Smooth muscle cell of the brain vasculature (primary cell): Measurements from ENCODE around the gene NUP210.

Experiments used
- DNase-seq: peaks from one replicate; pipeline ENCODE4 v3.0.0-alpha.2; 2012; ENCODE audit warnings: low read depth, low spot score

Gene NUP210

DNA sequence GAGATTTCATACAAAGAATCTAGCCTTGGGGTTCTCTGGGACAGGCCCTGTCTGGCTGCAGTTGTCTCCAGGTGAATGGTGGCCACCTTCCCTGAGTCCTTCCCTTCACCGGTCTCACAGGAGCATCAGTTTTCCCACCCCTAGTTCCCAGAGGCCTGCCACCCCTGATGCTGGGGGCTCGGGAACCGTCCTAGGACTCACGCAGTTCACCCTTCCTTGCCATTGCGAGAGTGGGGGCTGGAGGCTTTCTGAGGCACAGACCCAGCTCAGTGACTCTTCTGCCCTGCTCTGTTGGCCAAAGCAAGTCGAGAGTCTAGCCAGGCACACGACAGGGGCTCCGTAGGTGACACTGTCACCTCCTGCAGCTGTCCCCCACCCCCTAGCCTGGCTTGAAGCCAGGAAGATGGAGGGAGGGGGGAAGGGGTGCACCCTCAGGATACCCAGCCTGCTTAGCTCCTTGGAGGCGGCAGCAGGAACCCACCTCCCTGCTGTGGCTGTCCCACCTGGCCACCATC lies 130.3 kb downstream of the NUP210 start:
- no peak for DNase-seq

DNA sequence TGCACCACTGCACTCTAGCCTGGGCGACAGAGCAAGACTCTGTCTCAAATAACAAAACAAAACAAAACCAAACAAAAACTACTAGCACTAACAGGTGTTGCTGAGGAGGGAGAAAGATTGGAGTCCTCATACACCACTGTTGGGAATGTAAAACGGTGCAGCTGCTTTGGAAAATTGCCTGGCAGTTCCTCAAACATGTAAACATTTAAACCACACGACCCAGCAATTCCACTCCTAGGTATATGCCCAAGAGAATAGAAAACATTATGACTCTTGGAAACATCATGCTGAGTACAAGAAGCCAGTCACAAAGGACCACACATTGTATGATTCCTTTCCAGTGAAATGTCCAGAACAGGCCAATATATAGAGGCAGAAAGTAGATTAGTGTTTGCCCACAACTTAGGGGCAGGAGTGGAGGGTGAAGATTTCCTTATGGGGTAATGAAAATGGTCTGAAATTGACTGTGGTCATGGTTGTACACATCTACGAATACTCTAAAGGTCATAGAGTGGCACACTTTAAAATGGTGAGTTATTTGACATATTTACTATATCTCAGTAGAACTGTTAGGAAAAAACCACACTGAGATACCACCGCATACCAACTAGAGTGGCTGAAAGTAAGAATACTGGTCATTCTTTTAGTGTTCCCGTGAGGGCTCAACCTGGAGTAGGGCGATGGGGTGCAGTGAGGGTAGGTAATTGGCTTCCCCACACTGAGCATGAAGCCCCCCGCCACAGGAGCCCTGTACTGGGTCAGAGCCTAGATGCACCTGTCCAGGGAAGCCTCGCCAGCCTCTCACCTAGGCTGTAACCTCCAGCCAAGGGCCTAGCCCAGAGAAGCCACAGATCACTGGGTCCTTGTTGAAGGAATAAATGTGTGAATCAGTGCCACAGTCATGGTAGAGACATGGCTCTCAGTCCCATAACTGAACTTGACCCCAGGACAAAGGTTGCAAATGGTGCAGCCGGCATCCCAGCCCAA lies 131.1 kb downstream of the NUP210 start:
- DNase-seq: no peak

DNA sequence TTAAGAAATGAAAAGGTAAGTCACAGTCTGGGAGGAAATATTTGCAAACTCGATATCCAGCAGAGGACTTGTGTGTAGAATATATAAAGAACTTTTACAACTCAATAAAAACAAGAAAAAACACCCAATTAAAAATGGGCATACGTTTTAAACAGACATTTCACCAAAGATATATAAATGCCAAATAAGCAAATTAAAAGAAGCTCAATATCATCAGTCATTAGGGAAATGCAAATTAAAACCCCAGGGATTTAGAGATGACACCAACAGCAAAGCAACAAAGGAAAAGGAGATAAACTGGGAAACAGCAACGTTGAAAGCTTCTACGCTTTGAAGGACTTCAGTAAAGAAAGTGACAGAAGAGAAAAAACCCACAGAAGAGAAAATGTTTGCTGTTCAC lies 132.3 kb downstream of the NUP210 start:
- DNase-seq: no peak

DNA sequence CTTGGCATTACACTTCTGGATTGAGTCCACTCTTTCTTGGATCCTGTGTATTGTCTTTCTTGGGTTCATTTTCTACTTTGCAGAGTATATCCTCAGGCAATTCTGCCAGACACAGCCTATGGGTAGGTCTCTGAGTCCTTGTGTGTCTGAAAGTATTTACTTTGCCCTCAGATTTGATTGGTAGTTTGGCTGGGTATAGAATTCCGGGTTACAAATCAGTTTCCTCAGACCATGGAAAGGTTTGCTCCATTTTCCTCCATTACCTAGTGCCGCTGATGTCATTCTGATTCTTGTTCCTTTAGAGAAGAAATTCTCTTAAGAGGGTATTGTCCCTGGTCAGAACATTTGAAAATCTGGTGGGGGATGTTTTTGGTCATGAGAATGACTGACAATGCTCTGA lies 133.2 kb downstream of the NUP210 start:
- no peak for DNase-seq

DNA sequence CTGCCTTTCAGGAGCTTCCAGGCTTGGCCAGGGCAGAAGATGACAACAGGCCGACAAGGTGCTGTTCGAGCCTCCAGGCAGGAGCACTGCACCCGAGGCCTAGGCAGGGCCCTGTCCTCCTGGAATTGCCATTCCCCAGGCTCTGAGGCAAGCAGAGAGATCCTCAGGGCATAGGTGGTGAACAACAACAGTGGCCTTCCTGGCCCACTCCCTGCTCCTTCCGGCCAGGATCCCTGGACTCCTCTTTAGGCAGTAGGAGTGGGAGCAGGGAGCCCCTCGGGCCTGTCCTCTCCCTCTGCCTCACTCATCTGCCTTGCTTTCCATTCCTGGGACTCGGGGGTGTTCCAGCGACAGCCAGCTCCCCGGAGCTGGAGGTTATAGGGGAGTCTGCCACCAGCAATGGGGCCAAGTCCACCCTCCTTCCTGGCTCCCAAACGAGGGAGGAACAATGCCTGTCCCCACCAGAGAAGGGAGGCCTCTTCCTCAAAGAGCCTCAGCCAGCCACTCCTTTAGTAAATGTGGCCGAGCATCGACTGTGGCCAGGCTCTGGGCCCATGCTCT lies 135.0 kb downstream of the NUP210 start:
- DNase-seq: no peak

DNA sequence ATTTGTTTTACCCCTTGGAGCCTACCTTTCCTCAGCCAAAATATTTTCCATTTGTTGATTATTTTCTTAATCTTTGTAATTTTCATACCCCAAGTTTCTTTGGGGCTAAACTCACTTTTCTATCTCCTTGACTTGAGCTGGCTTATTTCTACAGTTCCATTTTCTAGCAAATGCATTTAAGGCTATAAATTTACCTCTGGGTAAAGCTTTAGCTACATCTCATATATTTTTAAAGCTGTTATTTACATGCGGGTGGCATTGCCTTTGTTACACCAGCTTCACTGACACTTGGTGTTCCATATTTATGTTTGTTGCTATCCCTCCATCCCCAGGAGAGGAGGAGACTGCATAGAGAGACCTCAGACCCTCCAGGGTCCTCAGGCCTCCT lies 136.3 kb downstream of the NUP210 start:
- DNase-seq: no peak

DNA sequence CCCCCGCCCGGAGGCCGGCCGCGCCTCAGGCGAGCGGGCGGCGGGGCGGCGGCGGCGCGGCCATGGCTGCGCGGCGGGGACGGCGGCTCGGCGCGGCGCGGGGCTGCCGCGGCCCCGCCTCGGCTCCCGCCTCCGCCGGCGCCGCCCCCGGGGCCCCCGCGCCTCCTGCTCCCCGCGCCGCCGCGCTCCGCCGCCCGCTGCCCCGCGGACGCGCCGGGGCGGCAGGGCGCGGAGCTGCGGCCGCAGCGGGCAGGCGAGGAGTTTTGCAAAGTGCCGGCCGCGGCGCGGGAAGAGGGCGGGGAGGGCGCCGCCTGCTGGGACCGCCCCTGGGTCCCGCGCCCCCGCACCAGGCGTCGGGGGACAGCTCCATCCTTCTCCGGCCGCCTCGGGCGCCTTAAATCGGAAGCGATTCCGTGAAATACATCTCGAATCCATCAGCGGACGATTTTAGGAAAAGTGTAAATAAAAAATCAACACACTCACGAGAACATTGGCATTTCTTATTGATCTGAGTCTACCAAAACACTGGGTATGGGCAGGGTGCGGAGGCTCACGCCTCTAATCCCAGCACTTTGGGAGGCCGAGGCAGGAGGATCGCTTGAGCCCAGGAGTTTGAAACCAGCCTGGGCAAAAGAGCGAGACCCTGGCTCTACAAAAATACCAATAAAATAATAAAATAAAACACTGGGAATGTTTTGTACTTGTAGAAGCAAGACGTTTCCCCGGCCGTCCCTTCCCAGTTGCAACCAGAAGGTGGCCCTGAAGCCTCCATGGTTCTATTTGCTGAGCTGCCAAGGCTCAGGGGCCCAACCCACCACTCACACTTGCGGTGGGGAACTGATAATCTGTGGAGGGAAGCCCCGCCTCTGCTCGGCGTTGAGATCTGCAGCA lies 136.9 kb downstream of the NUP210 start:
- no peak for DNase-seq

DNA sequence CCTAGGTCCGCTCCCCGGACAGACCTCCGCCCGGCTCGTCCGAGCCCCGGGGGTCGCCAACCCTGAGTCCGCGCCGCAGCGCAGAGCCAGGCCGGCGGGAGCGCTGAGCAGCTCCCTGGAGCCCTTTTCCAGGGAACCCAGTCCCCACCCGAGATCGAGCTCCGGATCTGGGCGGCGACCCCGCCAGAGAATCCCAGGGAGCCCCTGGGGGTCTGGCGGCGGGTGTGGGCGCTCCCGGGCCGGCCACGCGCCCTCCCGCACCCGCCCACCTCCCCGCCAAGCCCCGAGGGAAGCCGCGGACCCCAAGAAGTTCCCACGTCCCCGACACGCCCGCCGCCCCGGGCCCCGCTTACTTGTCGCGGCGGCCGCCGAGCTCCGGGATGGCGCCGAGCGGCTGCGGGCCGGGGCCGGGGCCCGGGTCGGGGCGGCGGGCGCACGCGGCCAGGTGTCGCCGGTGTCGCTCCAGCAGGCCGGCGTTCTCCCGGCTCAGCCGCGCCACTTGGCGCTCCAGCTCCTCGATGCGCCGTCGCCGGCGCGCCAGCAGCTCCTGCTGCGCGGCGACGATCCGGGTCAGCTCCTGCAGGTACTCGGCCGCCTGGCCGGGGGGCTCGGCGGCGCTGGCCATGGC lies 137.7 kb downstream of the NUP210 start:
- no peak for DNase-seq

DNA sequence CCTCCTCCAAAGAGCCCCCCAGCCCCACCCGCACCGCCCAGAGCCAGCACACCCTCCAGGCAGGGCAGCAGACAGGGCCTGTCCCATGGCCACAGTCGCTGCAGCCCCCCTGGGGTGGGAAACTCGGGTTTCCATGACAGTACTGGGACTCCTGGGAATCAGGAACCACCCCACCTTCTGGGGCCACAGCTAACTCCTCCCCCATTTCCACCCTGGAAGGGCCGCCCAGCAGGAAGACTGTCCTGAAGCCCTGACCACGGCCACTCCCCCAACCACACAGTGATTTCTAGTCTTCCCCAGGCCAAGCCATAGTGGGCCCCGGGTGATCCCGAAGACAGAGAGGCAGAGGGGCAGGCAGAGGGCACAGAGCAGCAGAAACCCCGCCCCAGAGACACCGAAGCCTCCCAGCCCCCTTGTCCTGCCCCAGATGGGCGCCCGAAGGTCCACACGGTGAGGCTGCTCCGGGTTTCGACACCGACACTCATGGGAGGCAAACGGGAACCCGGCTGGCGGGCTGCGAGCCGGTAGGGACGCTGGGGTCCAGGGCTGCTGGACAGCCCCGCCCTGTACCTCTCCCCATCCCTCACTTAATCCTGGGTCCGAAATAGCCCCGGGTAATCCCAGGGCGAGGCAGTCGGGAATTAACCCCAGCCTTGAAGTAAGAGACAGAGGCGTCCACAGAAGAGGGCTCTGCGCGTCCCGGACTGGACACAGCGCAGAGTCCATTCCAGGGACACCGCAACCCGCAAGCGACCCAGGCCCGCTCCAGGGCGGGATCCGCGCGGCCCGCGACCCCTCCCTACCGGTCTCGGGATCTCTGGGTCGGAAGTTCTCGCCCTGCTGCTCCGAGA lies 138.4 kb downstream of the NUP210 start:
- DNase-seq: no peak

DNA sequence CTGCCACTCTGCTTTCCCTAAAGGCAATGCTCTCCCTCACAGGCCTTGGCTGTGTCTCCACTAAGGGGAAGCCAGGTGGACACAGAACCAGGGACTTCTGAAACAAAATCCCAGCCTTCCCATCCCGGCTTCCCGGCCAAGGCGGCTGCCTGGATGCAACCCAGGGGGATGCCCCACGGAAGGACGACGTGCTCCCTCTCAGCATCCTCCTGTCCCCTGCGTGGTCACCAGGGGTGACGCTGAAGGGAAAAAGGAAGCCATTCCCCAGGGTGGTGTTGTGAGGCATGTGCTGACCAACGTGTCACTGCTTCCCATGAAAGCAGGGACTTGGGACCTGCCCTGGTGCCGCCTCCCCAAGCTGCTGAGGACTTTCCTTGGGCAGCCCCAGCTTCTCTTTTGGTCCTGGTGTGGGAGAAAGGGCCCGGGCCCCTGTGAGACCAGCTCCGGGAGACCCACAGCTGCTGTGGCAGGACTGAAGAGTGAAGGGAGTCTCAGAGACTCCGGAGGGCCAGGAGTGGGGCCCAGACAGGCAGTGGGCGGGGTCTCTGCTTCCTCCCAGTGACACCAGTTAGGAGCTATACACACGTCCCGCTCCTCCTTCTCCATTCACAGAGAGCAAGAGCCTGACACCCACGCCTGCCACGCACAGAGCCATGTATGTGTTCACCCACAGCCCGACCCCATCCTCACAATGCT lies 139.2 kb downstream of the NUP210 start:
- no peak for DNase-seq

DNA sequence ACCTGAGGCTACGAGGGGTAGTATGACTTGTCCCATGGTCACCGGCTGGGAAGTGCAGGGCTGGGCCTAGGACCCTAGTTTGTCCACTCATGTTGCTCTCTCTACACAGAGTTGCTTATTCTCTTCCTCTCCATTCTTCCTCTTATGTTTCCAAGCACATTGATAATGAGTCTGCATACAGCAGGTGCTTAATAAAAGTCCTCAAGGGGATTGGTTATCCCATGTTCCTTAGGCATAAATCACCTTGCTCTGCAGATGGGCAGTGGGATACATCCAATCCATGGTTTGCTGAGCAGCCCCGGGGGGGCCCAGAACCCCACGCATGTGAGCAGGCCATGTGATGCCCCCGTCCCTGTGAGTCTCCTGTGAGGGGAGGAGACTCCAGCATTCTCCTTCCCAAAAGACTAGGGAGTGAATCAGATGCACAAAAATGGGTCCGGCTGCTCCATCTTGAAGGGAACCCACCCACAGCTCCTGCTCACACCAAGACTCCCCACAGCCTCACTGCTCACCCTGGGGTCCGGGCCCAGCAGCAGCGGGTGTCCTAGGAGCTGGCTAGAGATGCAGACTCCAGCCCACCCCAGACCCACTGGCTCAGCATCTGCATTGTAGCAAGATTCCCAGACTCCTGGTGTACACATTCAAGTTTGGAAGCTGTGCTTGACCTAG lies 139.9 kb downstream of the NUP210 start:
- no peak for DNase-seq

DNA sequence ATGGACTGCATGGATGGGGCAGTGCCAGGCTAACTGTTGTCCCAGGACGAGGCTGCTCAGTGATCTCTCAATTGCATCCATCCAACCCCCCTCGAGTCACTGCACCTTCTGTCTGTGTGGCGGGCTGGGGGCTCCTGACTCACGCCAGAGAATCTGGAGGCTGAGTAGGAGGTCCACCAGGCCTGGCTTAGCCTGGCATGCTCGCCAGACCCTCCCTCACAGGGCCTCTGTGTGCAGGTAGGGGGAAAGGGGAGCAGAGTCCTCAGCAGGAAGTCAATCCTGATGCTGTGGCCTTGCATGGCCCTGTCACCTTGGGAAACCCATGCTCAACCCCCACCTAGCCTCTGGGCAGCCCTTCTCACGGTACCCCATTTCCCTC lies 140.6 kb downstream of the NUP210 start:
- DNase-seq: no peak

DNA sequence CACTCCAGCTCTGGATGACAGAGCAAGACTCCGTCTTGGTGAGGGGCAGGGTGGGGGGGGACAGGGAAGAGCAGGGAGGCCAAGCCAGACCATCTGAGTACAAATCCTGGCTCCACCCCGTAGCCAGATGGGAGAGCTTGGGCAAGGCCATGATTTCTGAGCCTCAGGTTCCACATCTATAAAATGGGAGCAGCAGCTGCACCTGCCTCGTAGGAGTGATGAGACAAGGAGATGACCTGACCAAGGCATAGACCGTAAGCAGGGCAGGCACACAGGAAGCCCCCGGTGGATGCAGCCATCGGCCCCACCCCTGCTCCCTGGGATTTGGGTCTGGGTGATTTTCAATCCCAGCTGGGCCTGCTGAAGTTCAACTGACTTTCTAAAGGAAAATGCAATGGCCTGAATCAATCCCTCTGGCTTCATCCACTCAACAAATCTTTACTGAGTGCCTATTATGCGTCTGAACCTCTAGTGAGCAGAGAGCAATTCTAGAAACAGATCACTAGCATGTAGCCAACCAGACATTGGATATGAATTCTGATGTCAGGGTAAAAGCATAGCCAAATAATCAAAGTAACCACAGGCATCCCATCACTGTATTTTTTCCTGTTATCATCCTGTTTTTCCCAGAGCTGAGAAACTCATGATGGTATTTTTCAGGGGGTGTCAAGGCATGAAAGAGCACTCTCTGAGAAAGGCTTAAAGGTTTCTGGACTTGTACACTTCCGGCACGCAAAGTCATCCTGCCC lies 141.2 kb downstream of the NUP210 start:
- no peak for DNase-seq

DNA sequence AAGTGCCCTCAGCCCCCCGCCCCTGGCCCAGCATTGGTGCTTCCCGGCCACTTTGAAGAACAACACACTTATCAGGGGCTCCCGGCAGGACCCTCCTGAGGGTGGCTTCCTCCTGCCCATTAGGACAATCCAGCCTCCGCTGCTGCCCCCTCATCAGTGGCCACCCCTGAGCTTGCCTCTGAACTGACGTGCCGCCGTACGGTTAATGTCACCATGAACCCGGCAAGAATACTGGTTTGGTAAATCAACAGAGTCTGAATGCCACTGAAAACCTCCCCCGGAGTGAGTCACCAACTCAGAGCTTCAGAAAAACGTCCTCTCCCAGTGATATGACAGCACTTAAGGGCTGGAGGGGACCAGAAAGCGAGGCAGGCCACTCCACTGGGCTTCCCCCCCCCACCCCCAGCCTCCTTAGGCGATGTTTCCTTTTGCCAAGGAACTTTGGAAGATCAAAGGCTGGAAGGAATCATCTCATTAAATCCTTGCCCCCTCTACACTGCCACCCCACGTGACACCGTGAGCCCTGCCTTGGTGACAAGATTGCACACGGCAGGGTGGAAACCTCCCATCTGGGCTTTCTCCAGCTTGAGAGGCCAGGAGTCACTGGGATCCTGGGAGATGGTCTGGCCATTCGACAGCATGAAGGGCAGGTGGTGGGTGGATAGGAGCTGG lies 142.1 kb downstream of the NUP210 start:
- no peak for DNase-seq

DNA sequence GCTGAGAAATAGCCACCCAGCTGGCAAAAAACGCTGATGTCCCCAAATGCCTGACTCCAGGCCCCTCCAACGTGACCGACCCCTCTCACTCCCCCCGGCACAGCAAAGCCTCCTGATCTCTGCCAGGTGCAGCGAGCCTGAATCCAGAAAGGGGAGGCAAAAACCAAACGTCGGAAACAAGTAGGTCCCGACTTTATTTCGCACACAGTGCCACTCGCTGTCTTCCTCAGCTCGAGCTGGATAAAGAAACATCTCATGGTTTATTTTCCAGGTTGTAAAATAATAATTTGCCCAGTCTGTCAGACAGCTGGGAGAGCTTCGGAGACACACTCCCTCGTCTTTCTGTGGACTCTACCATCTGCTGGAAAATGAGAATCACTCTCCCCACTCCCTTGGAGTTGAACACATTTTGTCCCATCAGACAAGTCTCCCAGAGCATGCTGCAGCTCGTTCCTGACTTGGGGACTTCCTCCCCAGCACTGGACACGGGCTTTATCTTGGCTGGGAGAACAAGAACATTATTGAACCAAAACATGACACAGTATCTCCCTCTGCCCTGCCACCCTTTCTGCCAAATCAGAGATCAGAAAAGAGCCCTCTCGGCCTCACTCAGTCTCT lies 142.8 kb downstream of the NUP210 start:
- no peak for DNase-seq

DNA sequence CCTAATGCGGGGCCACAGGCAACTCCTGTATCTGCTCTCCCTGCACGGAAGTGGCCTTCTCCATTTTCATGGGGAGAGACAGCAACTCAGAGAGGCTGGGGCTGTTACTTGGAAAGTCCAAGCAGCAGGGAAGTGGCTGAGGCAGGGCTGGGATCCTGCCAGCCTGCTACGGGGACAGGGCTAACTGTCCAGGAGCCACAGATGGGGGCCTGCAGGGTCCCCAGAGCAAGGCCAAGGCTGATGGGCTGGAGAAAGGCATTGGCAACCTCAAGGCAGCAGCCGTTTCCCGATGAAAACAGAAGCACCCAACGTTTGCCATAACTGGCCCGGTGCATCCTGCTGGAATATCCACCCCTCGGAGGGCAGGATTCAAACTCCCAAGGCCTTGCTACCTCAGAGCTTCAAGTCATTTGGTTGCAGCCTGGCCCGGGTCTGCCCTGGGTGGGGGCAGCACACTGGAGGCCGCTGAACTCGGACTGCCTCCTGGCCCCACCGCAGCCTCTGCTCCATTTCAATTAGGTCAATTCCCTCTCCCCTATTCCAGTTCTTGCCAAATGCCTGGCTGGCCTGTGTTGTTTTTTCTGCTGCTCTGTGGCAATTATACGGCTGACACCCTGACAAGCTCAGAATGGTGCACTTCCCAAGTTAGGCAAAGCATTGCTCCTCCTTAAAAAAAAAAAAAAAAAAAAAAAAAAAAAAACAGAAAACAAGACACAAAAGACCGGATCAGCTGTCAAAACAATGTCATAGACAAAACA lies 143.5 kb downstream of the NUP210 start:
- no peak for DNase-seq
